ENCODE results near the gene RASSF8. TPM values are rescaled to one million over a fixed set of nuclear protein-coding genes. Genes with fewer than 3 reads are reported as not detected.

Gene RASSF8
- total RNA-seq, 1 donor from 2014 or later, result 39.5 TPM

DNA sequence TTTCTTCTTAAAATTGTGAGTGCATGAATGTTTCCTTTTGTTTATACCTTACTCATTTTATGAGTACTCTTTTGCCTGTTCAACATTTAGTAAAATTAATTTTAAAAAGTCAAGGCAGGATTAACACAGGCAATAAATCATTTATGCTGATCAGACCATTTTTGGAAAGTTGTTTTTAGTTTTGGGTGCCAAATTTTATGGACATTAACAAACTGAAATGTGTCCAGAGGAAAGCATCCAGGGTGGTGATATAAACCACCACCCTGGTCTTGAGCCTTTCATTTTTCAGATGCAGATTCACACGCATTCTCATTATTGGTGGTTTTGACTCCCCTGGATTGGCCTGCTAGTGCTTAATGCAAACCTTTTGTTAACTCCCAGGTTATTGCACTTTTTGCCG, 26.3 kb downstream of the RASSF8 start:
- no peaks in the 10 kb centered on the region for H3K9me3 ChIP-seq (ENCODE audit: insufficient read depth, low read depth, low read length)
- peaks cover under 1% of the 10 kb centered on the region for H3K4me1 ChIP-seq (ENCODE audit: insufficient read depth, low read length)
- no peaks in the 10 kb centered on the region for H3K27me3 Mint-ChIP-seq (ENCODE audit: low read depth, unreplicated experiment)
- H3K27ac Mint-ChIP-seq (ENCODE audit: unreplicated experiment), result no peak overlapping the region
- no peaks in the 10 kb centered on the region for H3K36me3 ChIP-seq (ENCODE audit: insufficient read depth, low read length)
- H3K79me2 ChIP-seq (ENCODE audit: insufficient read depth, low read length), result peaks cover 98% of the 10 kb centered on the region
- H3K4me2 ChIP-seq (ENCODE audit: low read length), result no peak overlapping the region
- no peak overlapping the region for H3K4me3 Mint-ChIP-seq (ENCODE audit: unreplicated experiment)
- no peak overlapping the region for H3K4me3 ChIP-seq (ENCODE audit: insufficient read depth, low read depth, low read length)
- FAIRE-seq, result no peak
- no peak for TF ChIP-seq CTCF (IDR thresholded peaks at IDR 0.05; ENCODE audit: insufficient read depth, low read depth, low read length)
- no peak overlapping the region for H3K9ac ChIP-seq (ENCODE audit: low read length)
- H3K4me1 Mint-ChIP-seq (ENCODE audit: low read depth, unreplicated experiment), result peaks cover 4% of the 10 kb centered on the region
- H3K27ac ChIP-seq (ENCODE audit: low read depth, low read length), result no peak overlapping the region
- DNase-seq (ENCODE audit: low read depth), result no peak
- H2AFZ ChIP-seq (ENCODE audit: low read depth, low read length), result no peak overlapping the region
- no peaks in the 10 kb centered on the region for H3K36me3 Mint-ChIP-seq (ENCODE audit: low read depth, unreplicated experiment)
- H3K27me3 ChIP-seq (ENCODE audit: insufficient read depth, low read length), result no peaks in the 10 kb centered on the region
- H4K20me1 ChIP-seq (ENCODE audit: insufficient read depth, low read length), result peaks cover 36% of the 10 kb centered on the region
- no peaks in the 10 kb centered on the region for H3K9me3 Mint-ChIP-seq (ENCODE audit: unreplicated experiment)

DNA sequence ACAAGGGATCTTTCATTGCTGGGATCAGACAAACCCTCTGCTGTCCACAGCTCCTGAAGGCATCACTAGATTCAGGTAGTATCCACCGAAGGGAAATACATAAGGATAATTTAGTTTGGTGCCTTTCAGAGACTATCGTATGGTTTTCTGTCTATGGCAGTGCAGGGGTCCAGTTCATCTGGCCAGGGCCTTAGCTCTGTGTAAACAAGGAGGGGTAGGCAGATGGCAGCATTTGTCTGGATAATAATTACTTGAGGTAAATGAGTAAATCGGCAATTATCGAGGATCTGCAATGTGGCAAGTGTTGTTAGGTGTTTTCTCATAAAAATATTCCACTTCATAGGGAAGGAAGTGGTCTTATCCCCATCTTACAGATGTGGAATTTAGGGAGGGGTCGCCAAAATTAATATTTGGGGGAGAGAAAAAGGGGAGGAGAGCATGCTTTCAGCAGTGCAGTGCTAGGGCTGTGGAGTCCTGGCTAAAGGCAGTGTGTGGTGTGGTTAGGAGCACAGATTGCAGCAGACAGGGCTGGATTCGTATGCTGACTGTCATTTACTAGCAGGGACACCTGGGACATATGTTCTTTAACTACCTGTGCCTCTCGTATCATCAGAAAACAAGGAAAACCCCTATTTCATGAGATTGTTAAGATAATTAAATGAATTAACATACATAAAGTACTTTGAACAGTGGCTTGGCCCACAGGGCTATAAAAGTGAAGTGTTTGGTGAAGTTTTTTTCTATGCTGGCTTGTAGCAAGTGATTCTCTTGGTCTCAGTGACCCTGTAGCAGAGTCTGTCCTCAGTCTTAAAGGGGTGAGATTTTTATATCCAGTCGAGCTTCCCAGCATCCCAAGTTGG, 27.1 kb downstream of the RASSF8 start:
- H3K27me3 ChIP-seq (ENCODE audit: insufficient read depth, low read length), result no peaks in the 10 kb centered on the region
- no peak for FAIRE-seq
- Mint-ChIP-seq H3K4me1 (ENCODE audit: low read depth, unreplicated experiment) (peaks cover 4% of the 10 kb centered on the region), H3K27me3 (ENCODE audit: low read depth, unreplicated experiment) (no peaks in the 10 kb centered on the region), H3K27ac (ENCODE audit: unreplicated experiment) (no peak overlapping the region), H3K4me3 (ENCODE audit: unreplicated experiment) (no peak overlapping the region), H3K9me3 (ENCODE audit: unreplicated experiment) (no peaks in the 10 kb centered on the region), H3K36me3 (ENCODE audit: low read depth, unreplicated experiment) (no peaks in the 10 kb centered on the region)
- no peak overlapping the region for H2AFZ ChIP-seq (ENCODE audit: low read depth, low read length)
- TF ChIP-seq CTCF (IDR thresholded peaks at IDR 0.05; ENCODE audit: insufficient read depth, low read depth, low read length), result no peak
- TF ChIP-seq EZH2 (IDR thresholded peaks at IDR 0.05; ENCODE audit: insufficient read depth, low read length), result no peak
- no peak overlapping the region for H3K9ac ChIP-seq (ENCODE audit: low read length)
- no peak overlapping the region for H3K4me3 ChIP-seq (ENCODE audit: insufficient read depth, low read depth, low read length)
- H3K36me3 ChIP-seq (ENCODE audit: insufficient read depth, low read length), result no peaks in the 10 kb centered on the region
- H3K4me1 ChIP-seq (ENCODE audit: insufficient read depth, low read length), result no peaks in the 10 kb centered on the region
- DNase-seq (ENCODE audit: low read depth), result no peak
- peaks cover 98% of the 10 kb centered on the region for H3K79me2 ChIP-seq (ENCODE audit: insufficient read depth, low read length)
- H3K27ac ChIP-seq (ENCODE audit: low read depth, low read length), result no peak overlapping the region
- H4K20me1 ChIP-seq (ENCODE audit: insufficient read depth, low read length), result peaks cover 29% of the 10 kb centered on the region
- no peak overlapping the region for H3K4me2 ChIP-seq (ENCODE audit: low read length)
- H3K9me3 ChIP-seq (ENCODE audit: insufficient read depth, low read depth, low read length), result no peaks in the 10 kb centered on the region

DNA sequence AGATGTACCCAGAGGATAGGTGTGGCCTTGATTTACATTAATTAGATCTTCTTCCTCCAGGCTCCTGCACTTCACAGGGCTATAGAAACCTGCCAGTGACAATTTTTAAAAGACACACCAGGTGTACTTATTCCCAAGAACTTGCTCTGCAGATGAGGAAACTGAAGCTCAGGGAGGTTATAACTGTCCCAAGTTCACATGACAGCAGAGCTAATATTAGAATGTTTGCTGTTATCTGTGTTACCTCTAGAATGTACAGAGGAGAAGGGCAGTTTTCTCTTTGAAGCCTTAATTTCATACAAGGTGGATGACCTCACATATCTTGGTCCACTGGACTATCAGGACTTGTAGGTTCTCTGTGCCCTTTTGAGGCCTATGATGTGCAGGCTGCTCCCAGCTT, 27.7 kb downstream of the RASSF8 start:
- Histone ChIP-seq H3K4me1 (ENCODE audit: insufficient read depth, low read length) (no peaks in the 10 kb centered on the region), H3K79me2 (ENCODE audit: insufficient read depth, low read length) (peaks cover 98% of the 10 kb centered on the region), H3K27ac (ENCODE audit: low read depth, low read length) (no peak overlapping the region), H3K36me3 (ENCODE audit: insufficient read depth, low read length) (no peaks in the 10 kb centered on the region), H4K20me1 (ENCODE audit: insufficient read depth, low read length) (peaks cover 24% of the 10 kb centered on the region), H3K4me2 (ENCODE audit: low read length) (no peak overlapping the region), H3K27me3 (ENCODE audit: insufficient read depth, low read length) (no peaks in the 10 kb centered on the region), H3K9ac (ENCODE audit: low read length) (no peak overlapping the region), H3K4me3 (ENCODE audit: insufficient read depth, low read depth, low read length) (no peak overlapping the region), H3K9me3 (ENCODE audit: insufficient read depth, low read depth, low read length) (no peaks in the 10 kb centered on the region), H2AFZ (ENCODE audit: low read depth, low read length) (no peak overlapping the region)
- FAIRE-seq (peak; percentile 20), DNase-seq (ENCODE audit: low read depth) (no peak)
- Mint-ChIP-seq H3K36me3 (ENCODE audit: low read depth, unreplicated experiment) (no peaks in the 10 kb centered on the region), H3K4me1 (ENCODE audit: low read depth, unreplicated experiment) (peaks cover 4% of the 10 kb centered on the region), H3K9me3 (ENCODE audit: unreplicated experiment) (no peaks in the 10 kb centered on the region), H3K4me3 (ENCODE audit: unreplicated experiment) (no peak overlapping the region), H3K27me3 (ENCODE audit: low read depth, unreplicated experiment) (no peaks in the 10 kb centered on the region), H3K27ac (ENCODE audit: unreplicated experiment) (no peak overlapping the region)
- no peak for TF ChIP-seq CTCF (IDR thresholded peaks at IDR 0.05; ENCODE audit: insufficient read depth, low read depth, low read length)
- no peak for TF ChIP-seq EZH2 (IDR thresholded peaks at IDR 0.05; ENCODE audit: insufficient read depth, low read length)
